Mucosa of descending colon (tissue), 3 donors: ENCODE results near the gene GABBR2. TPM values are rescaled to one million over a fixed set of nuclear protein-coding genes. Genes with fewer than 3 reads are reported as not detected.

Experiments used
- ATAC-seq: fragments of 200-7000 bp; cut with Tn5 transposase; one replicate; pipeline ENCODE4 v1.9.1; 2020; ENCODE audit warnings: mild to moderate bottlenecking, moderate library complexity
- DNase-seq, 3 donors: peaks; one replicate each; pipeline ENCODE4 v3.0.0-alpha.2; 2020
- H3K36me3 ChIP-seq: fragments of 200-600 bp; one replicate; pipeline ENCODE4 v1.8.0; 2021; ENCODE audit warnings: low read depth, mild to moderate bottlenecking
- H3K4me1 ChIP-seq: fragments of 200-600 bp; one replicate; pipeline ENCODE4 v1.8.0; 2021; ENCODE audit warnings: low read depth, mild to moderate bottlenecking
- H3K4me3 ChIP-seq: fragments of 200-600 bp; one replicate; pipeline ENCODE4 v1.8.0; 2021; ENCODE audit warnings: mild to moderate bottlenecking
- H3K9me3 ChIP-seq: fragments of 200-600 bp; one replicate; pipeline ENCODE4 v1.8.0; 2021; ENCODE audit warnings: mild to moderate bottlenecking
- CTCF ChIP-seq: fragments of 200-600 bp; IDR thresholded peaks from one replicate; pipeline ENCODE4 v1.8.0; 2022; ENCODE audit warnings: antibody characterized with exemption, mild to moderate bottlenecking
- intact Hi-C, 2 donors: fragments of 100-400 bp; cut with DNase I in 1 of 2; cut with micrococcal nuclease in 1 of 2; formaldehyde crosslinking; loops; one replicate each; pipeline versions ENCODE4 v1.11.0 to v1.11.1; 2022; cut with DNase I, micrococcal nuclease
- total RNA-seq, 3 donors: library from RNA; stranded (reverse); fragmentation: NEBNext Ultra II Directional in 2 of 3; extraction: Animal tissue kit (Norgen Biotek cat#: 25700) in 2 of 3; gene quantifications; one replicate each; pipeline versions ENCODE4 v1.2.1 to v1.2.4, GENCODE V29; 2021 to 2023
- donor health status: DM: no; HTN: no; CAD: no; lungs with moderate emphysema.
- donor health status: DM: no; HTN: no; CAD: no.
- donor health status: DM: no; HTN: yes; CAD: no.

The GABBR2 gene
- total RNA-seq, 3 donors from 2014 or later = 0.35 TPM; not detected in 2

DNA sequence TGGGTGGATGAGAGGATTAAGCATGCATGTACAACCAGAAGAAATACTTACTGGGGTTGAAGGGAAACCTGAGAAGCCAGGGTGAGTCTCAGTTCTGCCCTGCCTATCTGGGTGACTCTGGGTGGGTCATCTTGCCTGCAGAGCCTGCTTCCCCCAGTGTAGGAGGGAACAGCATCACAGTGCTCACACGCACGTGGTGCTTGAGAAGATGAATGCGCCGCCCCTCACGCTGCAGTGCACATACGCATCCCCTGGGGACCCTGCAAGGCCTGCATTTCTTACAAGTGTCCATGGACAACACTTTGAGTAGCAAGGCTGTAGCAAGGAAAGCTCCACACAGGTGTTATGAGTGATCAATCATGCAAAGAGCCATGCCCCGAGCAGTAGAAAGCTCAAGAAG is 18.7 kb upstream of the GABBR2 start:
- intact Hi-C loops = no loop called here
- DNase-seq = no peak

DNA sequence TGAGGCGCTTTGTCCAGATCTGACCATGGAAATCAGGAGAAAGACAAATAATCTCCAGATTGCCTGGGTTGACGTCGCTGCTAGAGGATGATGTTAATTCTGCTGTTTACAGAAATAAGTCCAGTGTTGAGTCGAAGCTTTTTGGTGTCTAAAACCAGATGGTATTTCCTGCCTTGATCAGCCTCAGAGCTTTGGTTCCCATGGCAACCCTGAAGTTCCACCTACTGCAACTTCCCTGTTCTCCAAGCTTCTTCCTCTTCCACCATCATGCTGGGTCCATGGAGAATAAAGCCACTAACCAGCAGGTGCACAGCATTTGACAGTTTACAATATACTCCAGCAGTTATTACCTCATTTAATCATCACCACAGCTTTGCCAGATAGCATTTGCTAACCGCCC is 18.0 kb upstream of the GABBR2 start:
- peak in 1 of 3 donors; percentile 20 for DNase-seq
- no peak for ATAC-seq
- intact Hi-C loops = no loop called here
- Histone ChIP-seq H3K36me3 (no peaks in the 10 kb centered on the region), H3K4me1 (no peaks in the 10 kb centered on the region), H3K9me3 (no peaks in the 10 kb centered on the region), H3K4me3 (no peak overlapping the region)
- no peak for TF ChIP-seq CTCF

More for the DNA sequence above, 18.7 kb upstream of the GABBR2 start:
- no peak for TF ChIP-seq CTCF
- H3K9me3 ChIP-seq = no peaks in the 10 kb centered on the region
- H3K4me1 ChIP-seq = no peaks in the 10 kb centered on the region
- no peak for ATAC-seq
- no peaks in the 10 kb centered on the region for H3K36me3 ChIP-seq
- H3K4me3 ChIP-seq = no peak overlapping the region

- H3K4me3 ChIP-seq = no peak overlapping the region
- H3K36me3 ChIP-seq = no peaks in the 10 kb centered on the region
- H3K9me3 ChIP-seq = no peaks in the 10 kb centered on the region
- no peak for ATAC-seq
- no peak for TF ChIP-seq CTCF
- H3K4me1 ChIP-seq = no peaks in the 10 kb centered on the region
- no peak for DNase-seq
- intact Hi-C loops = no loop called here
Measured at GRCh38 chr9:98724810-98725530, 16.2 kb upstream of the GABBR2 start.

- Histone ChIP-seq H3K4me1 (no peaks in the 10 kb centered on the region), H3K4me3 (no peak overlapping the region), H3K36me3 (no peaks in the 10 kb centered on the region), H3K9me3 (no peaks in the 10 kb centered on the region)
- no peak for TF ChIP-seq CTCF
- DNase-seq = no peak
- no peak for ATAC-seq
- intact Hi-C loops = no loop called here
Measured at GRCh38 chr9:98721643-98722042, 12.9 kb upstream of the GABBR2 start.

- intact Hi-C loops = no loop called here
- ATAC-seq = no peak
- Histone ChIP-seq H3K36me3 (no peaks in the 10 kb centered on the region), H3K4me3 (no peak overlapping the region), H3K4me1 (no peaks in the 10 kb centered on the region), H3K9me3 (no peaks in the 10 kb centered on the region)
- DNase-seq = no peak
- no peak for TF ChIP-seq CTCF
Measured at GRCh38 chr9:98720402-98720801, 11.7 kb upstream of the GABBR2 start.
